HL-60 (cell line): ENCODE measurements around the gene CCT8.

ENCODE experiments used
- CTCF ChIP-seq: IDR thresholded peaks from one replicate; pipeline ENCODE4 v1.5.1; 2011; ENCODE audit warnings: low read length, control low read depth, inconsistent platforms; ENCODE audit not compliant: insufficient read depth
- POLR2AphosphoS5 ChIP-seq: IDR thresholded peaks from 2 replicates; pipeline ENCODE4 v1.6.1; 2012; ENCODE audit warnings: low read depth

- TF ChIP-seq CTCF (no peak), POLR2AphosphoS5 (no peak)
These were observed 11.8 kb upstream of the CCT8 start for GRCh38 chr21:29085106-29085752.
